Activated T-helper 1 cell treated with anti-CD3 and anti-CD28 coated beads, Interleukin-12 subunit alpha, Interleukin-12 subunit beta, Interleukin-2, Interleukin-4 antibody, amounts not matched to agents 30 ng/mL and 10 ng/mL and 1 ng/mL, durations not matched to agents 14 hours and 24 hours and 36 hours (primary cell): ENCODE data around the gene CPT1B. TPM values are rescaled to one million over a fixed set of nuclear protein-coding genes. Genes with fewer than 3 reads are reported as not detected.
A peak's percentile ranks its signal among the peaks of the same experiment; 100 is the strongest.

Experiments used
- DNase-seq: peaks from one replicate; pipeline ENCODE4 v3.0.0; 2021; ENCODE audit warnings: low spot score
- H3K27ac Mint-ChIP-seq: one replicate; pipeline ENCODE4 v1.8.0; 2021; ENCODE audit warnings: mild to moderate bottlenecking, mixed read lengths
- H3K27me3 Mint-ChIP-seq: one replicate; pipeline ENCODE4 v1.8.0; 2022; ENCODE audit warnings: mild to moderate bottlenecking, moderate library complexity, mixed read lengths; ENCODE audit not compliant: insufficient read depth
- H3K36me3 Mint-ChIP-seq: one replicate; pipeline ENCODE4 v1.8.0; 2021; ENCODE audit warnings: low read depth, mixed read lengths
- H3K4me1 Mint-ChIP-seq: one replicate; pipeline ENCODE4 v1.8.0; 2021; ENCODE audit warnings: low read depth, mixed read lengths
- H3K4me3 Mint-ChIP-seq: one replicate; pipeline ENCODE4 v1.8.0; 2021; ENCODE audit warnings: mild to moderate bottlenecking, moderate library complexity, mixed read lengths
- H3K9me3 Mint-ChIP-seq: one replicate; pipeline ENCODE4 v1.8.0; 2021; ENCODE audit warnings: mixed read lengths
- intact Hi-C: fragments of 100-400 bp; cut with micrococcal nuclease; formaldehyde crosslinking; loops from one replicate; pipeline ENCODE4 v1.15.1; 2024
- total RNA-seq: library from RNA; stranded (reverse); gene quantifications from 2 replicates; pipeline ENCODE4 v1.2.3, GENCODE V29; 2022

Gene CPT1B
- total RNA-seq: 65.6 and 68.2 TPM in 2 replicates

- intact Hi-C loops: no loop called here
- Mint-ChIP-seq H3K4me3 (no peak within 1 kb of the TSS), H3K4me1 (peaks cover 15% of the 10 kb centered on the region), H3K9me3 (no peaks in the 10 kb centered on the region), H3K27ac (no peak within 1 kb of the TSS), H3K36me3 (peaks cover 27% of the 10 kb centered on the region), H3K27me3 (no peaks in the 10 kb centered on the region)
- no peak for DNase-seq
Measured at GRCh38 chr22:50577987-50578775, at the start of gene CPT1B. Gene CPT1B (minus strand): TSS chr22:50578427. CDS start chr22:50577915, 512 bp downstream.

- H3K27ac Mint-ChIP-seq: peak overlapping the region; percentile 68
- peaks cover 1% of the 10 kb centered on the region for H3K27me3 Mint-ChIP-seq
- H3K4me3 Mint-ChIP-seq: peak overlapping the region; percentile 82
- intact Hi-C loops: loop anchor here (5.0 kb wide), 1 partner anchor 45 kb away; the partner anchor contains the start of gene SHANK3
- DNase-seq: no peak
- no peaks in the 10 kb centered on the region for H3K9me3 Mint-ChIP-seq
- peaks cover 24% of the 10 kb centered on the region for H3K4me1 Mint-ChIP-seq
- H3K36me3 Mint-ChIP-seq: peaks cover 8% of the 10 kb centered on the region
Measured at GRCh38 chr22:50626850-50627641, 48.8 kb upstream of the CPT1B start.

GRCh38 chr22:50626314-50626849 lies 48.2 kb upstream of the CPT1B start:
- intact Hi-C loops: loop anchor here (5.0 kb wide), 1 partner anchor 46 kb away; the partner anchor contains the start of gene SHANK3
- no peak for DNase-seq
- H3K4me1 Mint-ChIP-seq: peaks cover 31% of the 10 kb centered on the region
- H3K36me3 Mint-ChIP-seq: peaks cover 8% of the 10 kb centered on the region
- H3K9me3 Mint-ChIP-seq: no peaks in the 10 kb centered on the region
- H3K27ac Mint-ChIP-seq: peak overlapping the region; percentile 68
- H3K4me3 Mint-ChIP-seq: peak overlapping the region; percentile 82
- no peaks in the 10 kb centered on the region for H3K27me3 Mint-ChIP-seq

- intact Hi-C loops: loop anchor here (5.0 kb wide), 1 partner anchor 47 kb away; the partner anchor contains the start of gene SHANK3
- no peak for DNase-seq
- Mint-ChIP-seq H3K9me3 (no peaks in the 10 kb centered on the region), H3K4me3 (peak overlapping the region; percentile 82), H3K4me1 (peaks cover 38% of the 10 kb centered on the region), H3K36me3 (peaks cover 8% of the 10 kb centered on the region), H3K27me3 (no peaks in the 10 kb centered on the region), H3K27ac (no peak overlapping the region)
Measured at GRCh38 chr22:50625568-50626313, 47.5 kb upstream of the CPT1B start.

- peaks cover 8% of the 10 kb centered on the region for H3K36me3 Mint-ChIP-seq
Measured at GRCh38 chr22:50625131-50625567, 46.9 kb upstream of the CPT1B start.

GRCh38 chr22:50624347-50625130 lies 46.3 kb upstream of the CPT1B start:
- no peak overlapping the region for H3K27ac Mint-ChIP-seq
- H3K4me3 Mint-ChIP-seq: peak overlapping the region; percentile 13
- peaks cover 46% of the 10 kb centered on the region for H3K4me1 Mint-ChIP-seq

More at GRCh38 chr22:50625131-50625567, 46.9 kb upstream of the CPT1B start:
- Mint-ChIP-seq H3K4me1 (peaks cover 42% of the 10 kb centered on the region), H3K27ac (no peak overlapping the region), H3K9me3 (no peaks in the 10 kb centered on the region), H3K4me3 (peak overlapping the region; percentile 2), H3K27me3 (no peaks in the 10 kb centered on the region)
- intact Hi-C loops: loop anchor here (5.0 kb wide), 1 partner anchor 47 kb away; the partner anchor contains the start of gene SHANK3
- no peak for DNase-seq

GRCh38 chr22:50622723-50623327 lies 44.6 kb upstream of the CPT1B start:
- H3K9me3 Mint-ChIP-seq: no peaks in the 10 kb centered on the region
- intact Hi-C loops: no loop called here

More at GRCh38 chr22:50624347-50625130, 46.3 kb upstream of the CPT1B start:
- intact Hi-C loops: loop anchor here (5.0 kb wide), 1 partner anchor 48 kb away; the partner anchor contains the start of gene SHANK3
- peaks cover 8% of the 10 kb centered on the region for H3K36me3 Mint-ChIP-seq
- DNase-seq: no peak
- H3K9me3 Mint-ChIP-seq: no peaks in the 10 kb centered on the region
- no peaks in the 10 kb centered on the region for H3K27me3 Mint-ChIP-seq

GRCh38 chr22:50621948-50622722 lies 43.9 kb upstream of the CPT1B start:
- Mint-ChIP-seq H3K4me3 (peak overlapping the region; percentile 85), H3K36me3 (peaks cover 7% of the 10 kb centered on the region), H3K9me3 (no peaks in the 10 kb centered on the region), H3K27ac (peak overlapping the region; percentile 98), H3K4me1 (peaks cover 42% of the 10 kb centered on the region), H3K27me3 (no peaks in the 10 kb centered on the region)
- intact Hi-C loops: loop anchor here (1.0 to 2.0 kb wide), 11 partner anchors 40 to 381 kb away; partner anchors contain the start of genes CHKB, HDAC10, MAPK11 and NCAPH2
- DNase-seq: peak; percentile 29

More at GRCh38 chr22:50622723-50623327, 44.6 kb upstream of the CPT1B start:
- peaks cover 42% of the 10 kb centered on the region for H3K4me1 Mint-ChIP-seq
- no peaks in the 10 kb centered on the region for H3K27me3 Mint-ChIP-seq
- H3K4me3 Mint-ChIP-seq: peak overlapping the region; percentile 85
- DNase-seq: no peak
- peak overlapping the region; percentile 55 for H3K27ac Mint-ChIP-seq
- H3K36me3 Mint-ChIP-seq: peaks cover 7% of the 10 kb centered on the region

- intact Hi-C loops: loop anchor here (1.0 to 2.0 kb wide), 11 partner anchors 39 to 381 kb away; partner anchors contain the start of genes CHKB, HDAC10, MAPK11 and NCAPH2
- Mint-ChIP-seq H3K27me3 (no peaks in the 10 kb centered on the region), H3K27ac (peak overlapping the region; percentile 98)
Measured at GRCh38 chr22:50621356-50621880, 43.2 kb upstream of the CPT1B start.

GRCh38 chr22:50620593-50621355 lies 42.5 kb upstream of the CPT1B start:
- no peaks in the 10 kb centered on the region for H3K27me3 Mint-ChIP-seq
- peak; percentile 72 for DNase-seq
- H3K36me3 Mint-ChIP-seq: peaks cover 2% of the 10 kb centered on the region
- H3K27ac Mint-ChIP-seq: peak overlapping the region; percentile 98
- peaks cover 37% of the 10 kb centered on the region for H3K4me1 Mint-ChIP-seq
- peak overlapping the region; percentile 85 for H3K4me3 Mint-ChIP-seq
- intact Hi-C loops: loop anchor here (1.0 to 2.0 kb wide), 12 partner anchors 8 to 380 kb away; partner anchors contain the start of genes ARSA, CHKB, HDAC10 and MAPK11
- H3K9me3 Mint-ChIP-seq: no peaks in the 10 kb centered on the region

More at GRCh38 chr22:50621356-50621880, 43.2 kb upstream of the CPT1B start:
- peak overlapping the region; percentile 85 for H3K4me3 Mint-ChIP-seq
- H3K4me1 Mint-ChIP-seq: peaks cover 39% of the 10 kb centered on the region
- H3K36me3 Mint-ChIP-seq: peaks cover 4% of the 10 kb centered on the region
- peak; percentile 56 for DNase-seq
- H3K9me3 Mint-ChIP-seq: no peaks in the 10 kb centered on the region
